Measurements from ENCODE around the gene KLKB1.
"Not testable (repeated sequence)": the region's sequence is repeated elsewhere in the genome, so short reads cannot be mapped to it uniquely, and the experiment has no call there.

The KLKB1 gene

GRCh38 chr4:186227744-186228513 lies 622 bp downstream of the KLKB1 start:
- DNase-seq = no peak

- DNase-seq = no peak
Observed at GRCh38 chr4:186228514-186228894, 1.2 kb downstream of the KLKB1 start.

- DNase-seq = no peak
Observed at GRCh38 chr4:186234367-186234766, 7.1 kb downstream of the KLKB1 start.

GRCh38 chr4:186236126-186236525 lies 8.8 kb downstream of the KLKB1 start:
- DNase-seq = no peak

DNA sequence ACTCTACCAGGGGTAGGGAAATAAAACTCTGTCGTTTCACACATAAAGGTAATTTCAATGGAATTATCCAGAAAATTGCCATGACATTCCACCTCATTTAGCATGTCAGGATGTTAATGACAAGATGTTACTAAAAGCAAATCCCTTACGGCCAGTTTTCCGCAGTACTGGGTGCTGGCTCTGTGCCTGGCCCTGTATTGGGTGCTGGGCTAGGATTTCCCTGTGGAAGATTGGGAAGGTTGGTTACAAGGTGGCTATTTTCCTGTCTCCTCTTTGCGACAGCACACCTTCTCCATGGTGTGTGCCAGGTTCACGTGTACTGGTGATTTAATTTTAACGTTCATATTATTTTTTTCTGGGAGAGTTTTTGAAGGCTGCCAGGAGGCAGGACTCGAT lies 13.1 kb downstream of the KLKB1 start:
- DNase-seq = no peak

DNA sequence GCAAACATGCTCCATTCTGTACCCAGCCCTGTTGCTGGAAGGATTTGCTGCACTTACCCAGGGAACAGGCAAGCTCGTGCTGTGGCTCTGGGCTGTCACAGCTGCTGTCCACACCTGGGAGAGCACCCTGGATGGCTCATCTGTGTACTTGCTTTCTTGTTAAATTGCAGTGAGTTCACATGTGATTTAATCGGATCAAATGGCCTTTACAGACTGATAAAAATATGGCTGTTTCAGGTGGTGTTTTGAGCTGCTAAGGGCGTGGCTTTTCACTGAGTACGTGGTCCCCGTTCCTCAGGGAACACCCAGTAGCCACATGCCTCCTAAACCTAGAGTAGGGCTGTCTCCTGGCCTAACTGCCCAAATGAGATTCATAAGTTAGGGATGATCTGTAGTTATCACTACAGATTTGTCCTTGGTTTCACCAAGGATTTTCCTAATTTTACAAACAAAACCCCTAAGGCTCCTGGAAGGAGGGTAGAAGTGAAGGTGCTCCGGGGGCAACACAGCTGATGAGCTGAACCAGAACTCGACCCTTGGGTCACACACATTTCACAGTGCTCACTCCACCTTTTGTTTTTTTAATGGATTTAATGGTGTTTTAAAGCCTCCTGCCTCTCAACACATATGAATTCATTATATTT lies 13.7 kb downstream of the KLKB1 start:
- DNase-seq = peak; percentile 11

DNA sequence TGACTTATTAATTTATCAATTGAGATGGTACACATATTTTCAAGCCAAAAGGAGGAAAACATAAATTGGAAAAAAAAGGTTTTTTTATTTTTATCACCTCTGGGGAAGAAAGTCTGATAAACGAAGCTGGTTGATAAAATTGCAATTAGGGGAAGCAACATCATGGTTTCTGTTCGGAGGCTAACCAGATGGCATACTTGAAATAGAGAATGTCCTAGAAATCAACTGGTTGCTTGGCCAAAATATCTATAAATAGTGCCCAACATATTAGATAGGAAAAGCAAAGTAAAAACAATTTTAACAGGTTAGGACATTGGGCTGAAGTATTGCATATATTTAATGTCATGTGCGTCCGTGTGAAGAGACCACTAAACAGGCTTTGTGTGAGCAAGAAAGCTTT lies 14.3 kb downstream of the KLKB1 start:
- DNase-seq = no peak

DNA sequence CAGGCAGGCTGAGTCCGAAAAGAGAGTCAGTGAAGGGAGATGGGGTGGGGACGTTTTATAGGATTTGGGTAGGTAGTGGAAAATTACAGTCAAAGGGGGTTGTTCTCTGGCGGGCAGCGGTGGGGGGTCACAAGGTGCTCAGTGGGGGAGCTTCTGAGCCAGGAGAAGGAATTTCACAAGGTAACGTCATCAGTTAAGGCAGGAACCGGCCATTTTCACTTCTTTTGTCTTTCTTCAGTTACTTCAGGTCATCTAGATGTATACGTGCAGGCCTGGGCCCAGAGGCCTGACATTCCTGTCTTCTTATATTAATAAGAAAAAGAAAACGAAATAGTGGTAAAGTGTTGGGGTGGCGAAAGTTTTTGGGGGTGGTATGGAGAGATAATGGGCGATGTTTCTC lies 14.7 kb downstream of the KLKB1 start:
- DNase-seq = not testable (repeated sequence)

DNA sequence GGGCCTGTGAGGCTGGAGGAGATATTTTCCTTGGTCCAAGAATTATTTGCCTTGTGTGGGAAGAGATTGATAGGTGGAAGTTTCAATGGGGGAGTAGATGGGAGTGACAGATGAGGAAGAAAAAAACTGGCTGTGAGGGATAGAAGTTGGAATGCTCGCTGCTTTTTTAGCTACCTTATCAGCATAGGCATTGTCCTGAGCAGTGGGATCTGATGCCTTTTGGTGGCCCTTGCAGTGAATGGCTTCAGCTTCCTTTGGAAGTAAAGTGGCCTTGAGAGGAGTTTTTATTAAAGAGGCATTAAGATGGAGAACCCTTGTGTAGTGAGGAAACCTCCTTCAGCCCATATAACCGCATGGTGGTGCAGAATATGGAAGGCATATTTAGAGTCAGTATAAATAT lies 16.0 kb downstream of the KLKB1 start:
- DNase-seq = no peak

DNA sequence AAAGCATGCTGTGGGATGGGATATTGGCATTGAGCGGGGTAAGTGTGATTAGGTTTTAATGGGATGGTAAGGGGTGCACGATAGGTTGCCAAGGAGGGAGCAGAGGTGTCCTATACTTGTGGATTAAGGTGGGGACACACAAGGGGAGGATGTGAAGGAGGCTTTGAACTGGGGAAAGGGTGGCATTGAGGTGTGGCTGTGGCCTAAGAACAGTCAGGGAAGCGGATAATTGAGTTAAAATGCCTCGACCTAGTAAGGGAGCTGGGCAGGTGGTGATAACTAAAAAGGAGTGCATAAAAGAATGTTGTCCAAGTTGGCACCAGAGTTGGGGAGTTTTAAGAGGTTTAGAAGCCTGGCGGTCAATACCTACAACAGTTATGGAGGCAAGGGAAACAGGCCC lies 17.5 kb downstream of the KLKB1 start:
- no peak for DNase-seq

DNA sequence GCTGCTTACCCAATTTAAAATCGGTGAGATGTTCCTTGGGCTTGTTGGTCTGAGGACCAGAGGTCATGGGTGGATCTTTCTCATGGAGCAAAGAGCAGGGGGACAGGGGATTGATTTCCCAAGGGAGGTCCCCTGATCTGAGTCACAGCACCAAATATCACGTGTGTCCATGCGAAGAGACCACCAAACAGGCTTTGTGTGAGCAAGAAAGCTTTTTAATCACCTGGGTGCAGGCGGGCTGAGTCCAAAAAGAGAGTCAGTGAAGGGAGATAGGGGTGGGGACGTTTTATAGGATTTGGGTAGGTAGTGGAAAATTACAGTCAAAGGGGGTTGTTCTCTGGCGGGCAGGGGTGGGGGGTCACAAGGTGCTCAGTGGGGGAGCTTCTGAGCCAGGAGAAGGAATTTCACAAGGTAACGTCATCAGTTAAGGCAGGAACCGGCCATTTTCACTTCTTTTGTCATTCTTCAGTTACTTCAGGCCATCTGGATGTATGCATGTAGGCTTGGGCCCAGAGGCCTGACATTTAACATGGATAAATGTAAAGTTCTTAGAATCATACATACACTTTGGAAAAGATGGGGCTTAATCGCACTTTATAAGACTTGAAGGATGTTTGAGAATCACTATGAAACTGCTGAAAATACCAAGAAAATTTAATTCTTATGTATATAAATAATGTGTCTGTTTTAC lies 19.9 kb downstream of the KLKB1 start:
- not testable (repeated sequence) for DNase-seq

DNA sequence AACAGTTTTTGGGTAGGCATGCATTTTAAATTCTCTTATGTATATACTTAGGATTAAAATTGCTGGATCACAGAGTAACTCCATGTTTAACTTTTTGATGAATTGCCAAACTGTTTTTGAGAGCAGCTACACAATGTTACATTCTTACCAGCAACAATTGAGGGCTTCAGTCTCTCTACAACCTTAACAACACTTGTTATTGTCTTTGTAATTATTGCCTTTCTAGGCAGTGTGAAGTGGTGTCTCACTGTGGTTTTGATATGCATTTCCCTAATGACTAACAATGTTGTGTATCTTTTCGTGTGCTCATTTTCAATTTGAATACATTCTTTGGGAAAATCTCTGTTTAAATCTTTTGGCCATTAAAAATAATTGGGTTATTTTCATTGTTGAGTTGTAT lies 21.3 kb downstream of the KLKB1 start:
- no peak for DNase-seq

DNA sequence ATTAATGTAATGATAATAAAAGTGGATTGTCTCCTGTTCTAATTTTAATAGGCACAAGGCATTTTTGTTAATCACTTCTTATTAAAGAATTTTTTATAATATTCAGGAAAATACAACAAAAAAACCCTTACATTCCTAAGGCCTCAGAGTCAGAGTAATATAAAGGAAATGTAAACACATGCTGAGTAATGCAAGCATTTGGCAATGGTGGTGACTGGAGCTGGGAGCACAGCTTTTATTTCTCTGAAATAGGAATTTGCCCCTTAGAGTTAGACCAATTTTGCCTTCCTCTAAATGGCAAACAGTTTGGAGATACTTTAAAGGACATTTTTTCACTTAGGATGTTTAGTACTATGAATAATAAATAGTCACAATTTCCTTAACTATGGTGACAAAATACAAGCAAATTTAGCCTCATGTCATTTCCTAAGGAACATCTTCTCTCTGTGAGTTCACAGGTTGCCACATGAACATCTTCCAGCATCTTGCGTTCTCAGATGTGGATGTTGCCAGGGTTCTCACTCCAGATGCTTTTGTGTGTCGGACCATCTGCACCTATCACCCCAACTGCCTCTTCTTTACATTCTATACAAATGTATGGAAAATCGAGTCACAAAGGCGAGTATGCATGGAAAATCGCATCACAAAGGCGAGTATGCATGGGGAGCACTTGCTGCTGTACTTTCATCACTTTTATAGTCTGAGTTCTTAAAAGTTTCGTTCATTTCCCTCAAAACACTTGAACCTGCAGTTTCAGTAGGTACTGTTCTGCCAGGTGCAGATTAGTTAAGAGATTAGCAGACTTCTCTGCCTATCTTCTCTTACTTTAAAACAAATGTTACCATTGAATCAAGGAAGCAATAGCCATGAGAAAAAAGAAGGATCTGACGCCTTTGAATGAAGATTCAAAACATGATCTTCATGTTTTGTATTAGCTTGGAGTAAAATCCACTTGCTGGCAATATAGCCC lies 22.8 kb downstream of the KLKB1 start:
- DNase-seq = no peak

GRCh38 chr4:186250760-186251159 lies 23.5 kb downstream of the KLKB1 start:
- no peak for DNase-seq

- DNase-seq = no peak
Observed at GRCh38 chr4:186255122-186255521, 27.8 kb downstream of the KLKB1 start.

- DNase-seq = no peak
Observed at GRCh38 chr4:186258216-186258811, 31.0 kb downstream of the KLKB1 start.

DNA sequence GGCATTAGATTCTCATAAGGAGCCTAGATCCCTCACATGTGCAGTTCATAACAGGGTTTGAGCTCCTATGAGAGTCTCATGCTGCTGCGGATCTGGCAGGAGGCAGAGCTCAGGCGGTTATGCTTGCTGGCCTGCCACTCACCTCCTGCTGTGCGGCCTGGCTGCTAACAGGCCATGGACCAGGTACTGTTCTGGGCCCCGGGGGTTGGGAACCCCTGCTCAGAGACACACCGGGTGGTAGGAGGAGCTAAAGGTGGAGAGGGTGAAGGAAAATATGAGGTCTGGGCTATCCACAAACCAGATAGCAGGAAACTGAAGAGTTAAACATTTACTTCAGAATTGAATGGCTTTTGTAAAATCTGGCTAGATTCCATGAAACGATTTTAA lies 32.8 kb downstream of the KLKB1 start:
- DNase-seq = no peak

DNA sequence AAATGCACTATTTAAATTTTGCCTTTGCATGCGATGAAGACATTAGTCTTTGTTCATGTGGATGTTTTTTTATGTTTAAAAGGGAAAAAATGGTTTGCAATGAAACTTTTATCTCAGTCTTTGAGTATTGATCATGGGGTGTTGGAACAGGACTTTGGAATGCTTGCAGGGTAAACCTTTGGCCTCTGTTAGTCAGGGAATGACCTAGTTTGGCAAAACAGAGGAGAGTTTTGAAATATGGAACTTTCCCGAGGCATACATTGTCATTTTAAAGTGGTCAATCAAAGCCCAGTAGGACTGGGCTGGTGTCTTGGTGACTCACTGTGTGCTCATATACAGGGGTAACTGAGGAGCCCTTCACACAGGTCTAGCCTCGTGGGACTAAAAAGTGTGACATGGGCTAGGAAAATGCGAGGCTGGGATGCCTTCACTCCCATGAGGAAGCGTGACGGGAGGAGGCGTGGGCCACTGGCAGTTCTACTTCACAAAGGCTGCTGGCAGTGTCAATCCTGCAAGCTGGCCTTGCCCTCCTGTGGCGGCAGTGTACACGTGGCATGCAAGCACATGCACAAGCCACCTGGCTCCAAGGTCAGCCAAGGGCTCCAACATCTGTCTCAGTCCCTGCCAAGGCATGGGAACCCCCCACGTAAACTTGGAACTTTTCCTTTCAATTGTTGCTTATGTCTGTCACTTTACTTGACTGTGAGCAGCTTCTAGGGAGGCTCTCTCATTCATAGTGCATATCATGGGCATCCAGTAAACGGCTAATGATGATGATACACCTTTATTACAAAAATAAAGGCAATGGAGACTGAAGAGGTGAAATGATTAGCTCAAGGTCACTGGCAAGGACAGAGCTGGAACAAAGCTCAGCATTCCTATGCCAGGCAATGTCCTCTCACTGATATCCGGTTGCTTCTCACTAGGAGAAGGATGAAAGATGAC lies 33.5 kb downstream of the KLKB1 start:
- DNase-seq = no peak

DNA sequence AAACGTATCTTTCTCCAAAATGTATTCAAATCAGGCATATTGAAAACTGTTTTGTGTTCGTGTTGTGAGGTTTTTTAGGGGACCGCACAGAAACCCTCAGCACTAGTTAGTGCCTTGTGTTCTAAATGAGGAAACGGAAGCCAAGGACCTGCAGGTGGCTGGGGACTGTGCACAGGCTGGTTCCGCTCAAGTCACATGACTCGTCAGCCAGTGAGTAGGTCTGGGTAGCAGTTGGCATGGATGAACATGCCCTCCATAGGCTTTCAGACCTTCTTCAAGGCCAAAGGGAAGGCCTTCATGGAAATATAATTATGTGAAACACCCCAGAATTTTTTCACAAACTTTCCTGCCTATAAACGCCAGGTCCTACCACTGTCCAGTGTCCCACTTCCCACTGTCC lies 37.4 kb downstream of the KLKB1 start:
- no peak for DNase-seq

GRCh38 chr4:186265250-186265649 lies 37.9 kb downstream of the KLKB1 start:
- not testable (repeated sequence) for DNase-seq
